Astrocyte of the spinal cord (primary cell): ENCODE data around the gene MAST4.

Experiments
- DNase-seq: peaks from one replicate; pipeline ENCODE4 v3.0.0; 2011; ENCODE audit warnings: low read depth, low spot score
- H3K4me3 ChIP-seq: 2 replicates; pipeline ENCODE4 v1.5.1; 2011; ENCODE audit warnings: low read depth, mild to moderate bottlenecking, low read length, moderate library complexity
- CTCF ChIP-seq: IDR thresholded peaks from 2 replicates; pipeline ENCODE4 v1.5.1; 2012; ENCODE audit warnings: low read depth, mild to moderate bottlenecking, low read length, inconsistent platforms
- in situ Hi-C: cut with HindIII; loops from 2 replicates; pipeline ENCODE4 v1.10.0; 2017; ENCODE audit warnings: low sequenced_read_pairs

Gene MAST4

GRCh38 chr5:67047616-67048015, 451.4 kb downstream of the MAST4 start:
- in situ Hi-C loops: no loop called here
- TF ChIP-seq CTCF: no peak
- no peak overlapping the region for H3K4me3 ChIP-seq
- DNase-seq: no peak

- no peak for DNase-seq
- TF ChIP-seq CTCF: no peak
- no peak overlapping the region for H3K4me3 ChIP-seq
- in situ Hi-C loops: no loop called here
Measured at GRCh38 chr5:67050125-67050524, 453.9 kb downstream of the MAST4 start.

GRCh38 chr5:67050635-67051034, 454.4 kb downstream of the MAST4 start:
- in situ Hi-C loops: no loop called here
- no peak overlapping the region for H3K4me3 ChIP-seq
- TF ChIP-seq CTCF: no peak
- no peak for DNase-seq

- in situ Hi-C loops: no loop called here
Measured at GRCh38 chr5:67051164-67051563, 455.0 kb downstream of the MAST4 start.

GRCh38 chr5:67052034-67052433, 455.8 kb downstream of the MAST4 start:
- H3K4me3 ChIP-seq: no peak overlapping the region
- TF ChIP-seq CTCF: no peak
- in situ Hi-C loops: no loop called here
- DNase-seq: no peak

More at GRCh38 chr5:67051164-67051563, 455.0 kb downstream of the MAST4 start:
- no peak overlapping the region for H3K4me3 ChIP-seq
- no peak for TF ChIP-seq CTCF
- DNase-seq: no peak

GRCh38 chr5:67053229-67053628, 457.0 kb downstream of the MAST4 start:
- no peak overlapping the region for H3K4me3 ChIP-seq
- DNase-seq: no peak
- in situ Hi-C loops: no loop called here
- TF ChIP-seq CTCF: no peak
